Psoas muscle (tissue), 8 donors: ENCODE results near the gene JAGN1. TPM values are rescaled to one million over a fixed set of nuclear protein-coding genes. Genes with fewer than 3 reads are reported as not detected.

Experiments used
- ATAC-seq, 4 donors: fragments of 200-7000 bp; cut with Tn5 transposase; one replicate each; pipeline ENCODE4 v1.9.1; 2020; ENCODE audit warnings: moderate library complexity in 3 of 4, mild to moderate bottlenecking in 2 of 4
- DNase-seq, 2 donors: peaks; one replicate each; pipeline ENCODE4 v3.0.0-alpha.2; 2020
- H3K27ac ChIP-seq: fragments of 200-600 bp; one replicate; pipeline ENCODE4 v1.8.0; 2022
- H3K27me3 ChIP-seq, 3 donors: fragments of 200-600 bp in 1 of 3; one replicate each; pipeline versions ENCODE4 v1.6.1 to v1.8.0; 2013 to 2022; ENCODE audit warnings: low read length in 2 of 3, mild to moderate bottlenecking in 2 of 3, moderate library complexity in 1 of 3; ENCODE audit not compliant: insufficient read depth in 3 of 3
- H3K36me3 ChIP-seq, 2 donors: fragments of 200-600 bp in 1 of 2; one replicate each; pipeline versions ENCODE4 v1.6.1 to v1.8.0; 2013 to 2022; ENCODE audit warnings: low read depth in 1 of 2, mild to moderate bottlenecking in 1 of 2, moderate library complexity in 1 of 2; ENCODE audit not compliant: insufficient read depth in 1 of 2
- H3K4me1 ChIP-seq: fragments of 200-600 bp; one replicate; pipeline ENCODE4 v1.8.0; 2022
- H3K4me3 ChIP-seq: fragments of 200-600 bp; one replicate; pipeline ENCODE4 v1.8.0; 2022; ENCODE audit warnings: mild to moderate bottlenecking
- H3K9me3 ChIP-seq: fragments of 200-600 bp; one replicate; pipeline ENCODE4 v1.8.0; 2022
- CTCF ChIP-seq: fragments of 200-600 bp; IDR thresholded peaks from one replicate; pipeline ENCODE4 v1.8.0; 2022; ENCODE audit warnings: antibody characterized with exemption
- WGBS, 3 donors: extraction: QIAGEN DNeasy Blood & Tissue Kit; methylation state at CpG; one replicate each; pipeline versions ENCODE4 v1.1.6 to v1.1.7; 2013; 5-methylcytosine and 5-hydroxymethylcytosine counted together
- intact Hi-C, 2 donors: fragments of 100-400 bp; cut with DNase I; formaldehyde crosslinking; loops; one replicate each; pipeline versions ENCODE4 v1.11.0 to v1.14.2; 2022
- polyA plus RNA-seq, 3 donors: library from polyadenylated mRNA; stranded (reverse); fragments of 200-250 nt; gene quantifications; one replicate each; pipeline ENCODE4 v1.2.3, GENCODE V29; 2013
- total RNA-seq, 4 donors: library from RNA; stranded (reverse); fragmentation: NEBNext Ultra II Directional in 2 of 4; extraction: Animal tissue kit (Norgen Biotek cat#: 25700) in 2 of 4; gene quantifications; one replicate each; pipeline versions ENCODE4 v1.2.1 to v1.2.4, GENCODE V29; 2021 to 2023
- donor health status: healthy with polysubstance abuse.
- donor health status: DM: no; HTN: no; CAD: no; lungs with moderate emphysema.
- donor health status: Bipolar disorder and iron deficiency.
- donor health status: healthy.
- donor health status: DM: yes; HTN: yes; CAD: no.
- donor health status: DM: no; HTN: no; CAD: no.
- donor health status: DM: no; HTN: no; CAD: no.
- donor health status: DM: yes; HTN: yes; CAD: no.

The JAGN1 gene
- total and polyA plus RNA-seq, 7 donors = 18.6 to 98.2 (median 44.4) TPM

DNA sequence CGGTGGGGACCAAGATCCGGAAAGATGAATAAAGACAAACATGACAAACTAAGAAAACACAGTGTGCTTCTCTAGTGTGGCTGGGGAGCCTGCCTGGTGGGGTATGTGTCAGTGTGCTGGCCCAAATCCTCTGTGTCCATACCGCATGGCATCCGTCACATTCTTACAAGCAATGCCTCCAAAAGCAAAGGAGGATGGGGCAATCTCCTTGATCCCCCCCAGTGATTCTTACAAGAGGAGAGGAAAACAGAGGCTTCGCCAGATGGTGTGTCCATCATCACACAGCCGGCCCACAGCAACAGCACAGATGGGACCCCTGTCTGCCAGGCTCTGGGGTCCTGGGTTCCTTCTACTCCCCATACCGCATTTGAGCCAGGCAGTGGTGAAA, 25.9 kb downstream of the JAGN1 start:
- 41 to 47% (median 43%) methylated on average over 7 of the region's 7 CpGs for WGBS, 3 donors
- TF ChIP-seq CTCF = no peak
- Histone ChIP-seq H3K4me1 (peaks cover 12% of the 10 kb centered on the region), H3K27ac (peak overlapping the region; percentile 81), H3K27me3 (no peaks in the 10 kb centered on the region), H3K36me3 (peaks cover 0 to 11% of the 10 kb centered on the region in 2 donors), H3K9me3 (no peaks in the 10 kb centered on the region), H3K4me3 (peak overlapping the region; percentile 80)
- intact Hi-C loops = loop anchor here in 1 of 2 donors (10.0 kb wide), 1 partner anchor 52 kb away; no protein-coding TSS in a partner anchor
- DNase-seq (no peak), ATAC-seq (peak in 2 of 4 donors; percentile 4 to 14)

DNA sequence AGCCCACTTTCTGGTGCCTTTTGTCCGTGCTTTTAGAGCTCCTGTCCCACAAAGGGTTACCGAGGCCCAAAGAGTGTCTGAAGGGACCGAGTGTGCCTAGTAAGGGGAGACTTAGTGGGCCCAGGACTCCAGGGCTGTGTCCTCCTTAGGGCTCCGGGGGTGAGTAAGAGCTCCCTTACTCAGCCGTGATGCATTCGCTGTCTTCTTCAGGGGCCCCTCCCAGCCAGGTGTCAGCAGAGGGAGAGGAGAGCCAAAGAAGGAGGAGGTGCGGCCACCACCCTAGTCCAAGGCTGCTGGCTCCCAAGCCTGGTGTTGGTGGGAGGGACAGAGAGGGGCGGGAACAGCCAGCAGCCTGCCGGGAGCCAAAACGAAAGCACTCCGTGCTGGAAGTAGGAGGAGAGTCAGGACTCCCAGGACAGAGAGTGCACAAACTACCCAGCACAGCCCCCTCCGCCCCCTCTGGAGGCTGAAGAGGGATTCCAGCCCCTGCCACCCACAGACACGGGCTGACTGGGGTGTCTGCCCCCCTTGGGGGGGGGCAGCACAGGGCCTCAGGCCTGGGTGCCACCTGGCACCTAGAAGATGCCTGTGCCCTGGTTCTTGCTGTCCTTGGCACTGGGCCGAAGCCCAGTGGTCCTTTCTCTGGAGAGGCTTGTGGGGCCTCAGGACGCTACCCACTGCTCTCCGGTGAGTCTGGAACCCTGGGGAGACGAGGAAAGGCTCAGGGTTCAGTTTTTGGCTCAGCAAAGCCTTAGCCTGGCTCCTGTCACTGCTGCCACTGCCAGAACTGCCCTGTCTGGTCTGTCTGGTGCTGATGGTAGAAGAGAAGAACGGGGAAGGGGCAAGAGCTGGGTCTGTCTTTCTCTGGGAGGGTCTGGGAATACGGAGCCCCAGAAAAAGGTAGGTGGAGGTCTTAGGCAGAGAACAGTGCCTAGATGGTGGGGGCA, 26.6 kb downstream of the JAGN1 start, which contains the start of gene IL17RC:
IL17RC (plus strand) TSS at position 365 of the 947 bp plus-strand sequence; CDS start at position 583, 218 bp downstream.
- ATAC-seq = peak; percentile 88 to 92 (median 90)
- Histone ChIP-seq H3K9me3 (no peaks in the 10 kb centered on the region), H3K4me1 (peaks cover 12% of the 10 kb centered on the region), H3K4me3 (peak within 1 kb of the TSS; percentile 80), H3K36me3 (peaks cover 0 to 11% of the 10 kb centered on the region in 2 donors), H3K27me3 (no peaks in the 10 kb centered on the region), H3K27ac (peak within 1 kb of the TSS; percentile 81)
- DNase-seq = peak; percentile 88 to 94
- WGBS, 3 donors = 3 to 6% (median 5%) methylated on average over 18 to 19 of the region's 19 CpGs
- intact Hi-C loops = loop anchor here in 1 of 2 donors (10.0 kb wide), 1 partner anchor 52 kb away; no protein-coding TSS in a partner anchor
- no peak for TF ChIP-seq CTCF

DNA sequence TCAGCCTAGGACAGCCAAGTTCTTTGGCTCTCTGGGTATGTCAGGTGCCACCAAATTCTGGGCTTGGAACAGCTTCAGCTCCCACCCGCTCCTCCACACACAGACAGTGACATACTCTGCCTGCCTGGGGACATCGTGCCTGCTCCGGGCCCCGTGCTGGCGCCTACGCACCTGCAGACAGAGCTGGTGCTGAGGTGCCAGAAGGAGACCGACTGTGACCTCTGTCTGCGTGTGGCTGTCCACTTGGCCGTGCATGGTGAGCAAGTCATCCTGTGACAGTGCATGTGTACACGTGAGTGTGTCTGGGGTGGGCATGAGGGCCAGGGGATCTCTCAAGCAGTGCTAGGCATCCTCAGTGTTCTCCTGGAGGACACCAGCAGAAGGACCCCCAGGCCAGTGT, 27.4 kb downstream of the JAGN1 start:
- Histone ChIP-seq H3K36me3 (peaks cover 0 to 11% of the 10 kb centered on the region in 2 donors), H3K9me3 (no peaks in the 10 kb centered on the region), H3K4me1 (peaks cover 12% of the 10 kb centered on the region), H3K27me3 (no peaks in the 10 kb centered on the region), H3K27ac (peak overlapping the region; percentile 81), H3K4me3 (peak overlapping the region; percentile 80)
- intact Hi-C loops = loop anchor here in 1 of 2 donors (10.0 kb wide), 1 partner anchor 53 kb away; no protein-coding TSS in a partner anchor
- ATAC-seq (peak in 2 of 4 donors; percentile 5 to 17), DNase-seq (peak in 1 of 2 donors; percentile 62)
- WGBS, 3 donors = 53 to 70% (median 58%) methylated on average over 10 of the region's 10 CpGs
- no peak for TF ChIP-seq CTCF

- ATAC-seq (no peak), DNase-seq (no peak)
- WGBS, 3 donors = 92 to 97% (median 94%) methylated on average over 8 of the region's 8 CpGs
- Histone ChIP-seq H3K27ac (peak overlapping the region; percentile 5), H3K27me3 (no peaks in the 10 kb centered on the region), H3K4me3 (peak overlapping the region; percentile 80), H3K36me3 (peaks cover 0 to 11% of the 10 kb centered on the region in 2 donors), H3K4me1 (peaks cover 12% of the 10 kb centered on the region), H3K9me3 (no peaks in the 10 kb centered on the region)
- intact Hi-C loops = loop anchor here in 1 of 2 donors (10.0 kb wide), 1 partner anchor 54 kb away; no protein-coding TSS in a partner anchor
- no peak for TF ChIP-seq CTCF
Measured at GRCh38 chr3:9918261-9919038, 28.0 kb downstream of the JAGN1 start.
